ENCODE results near the gene PTPRK.

PTPRK gene

GRCh38 chr6:128307671-128308070 is 212.7 kb downstream of the PTPRK start:
- TF ChIP-seq CTCF (IDR thresholded peaks at IDR 0.05; ENCODE audit: insufficient read depth, missing control alignments) = no peak
- DNase-seq (ENCODE audit: insufficient read length, low spot score) (no peak), FAIRE-seq (no peak)

GRCh38 chr6:128305976-128306375 is 214.4 kb downstream of the PTPRK start:
- no peak for FAIRE-seq
- no peak for DNase-seq (ENCODE audit: insufficient read length, low spot score)
- TF ChIP-seq CTCF (IDR thresholded peaks at IDR 0.05; ENCODE audit: insufficient read depth, missing control alignments) = no peak

GRCh38 chr6:128305228-128305627 is 215.2 kb downstream of the PTPRK start:
- FAIRE-seq = no peak
- DNase-seq (ENCODE audit: insufficient read length, low spot score) = no peak
- no peak for TF ChIP-seq CTCF (IDR thresholded peaks at IDR 0.05; ENCODE audit: insufficient read depth, missing control alignments)

GRCh38 chr6:128303870-128304269 is 216.5 kb downstream of the PTPRK start:
- TF ChIP-seq CTCF (IDR thresholded peaks at IDR 0.05; ENCODE audit: insufficient read depth, missing control alignments) = no peak
- FAIRE-seq = no peak

GRCh38 chr6:128302942-128303341 is 217.5 kb downstream of the PTPRK start:
- no peak for DNase-seq (ENCODE audit: insufficient read length, low spot score)
- no peak for TF ChIP-seq CTCF (IDR thresholded peaks at IDR 0.05; ENCODE audit: insufficient read depth, missing control alignments)
- FAIRE-seq = no peak

More at GRCh38 chr6:128303870-128304269, 216.5 kb downstream of the PTPRK start:
- no peak for DNase-seq (ENCODE audit: insufficient read length, low spot score)

- TF ChIP-seq CTCF (IDR thresholded peaks at IDR 0.05; ENCODE audit: insufficient read depth, missing control alignments) = no peak
- DNase-seq (ENCODE audit: insufficient read length, low spot score) = no peak
- FAIRE-seq = no peak
Measured at GRCh38 chr6:128295670-128296069, 224.7 kb downstream of the PTPRK start.

GRCh38 chr6:128290221-128290620 is 230.2 kb downstream of the PTPRK start:
- DNase-seq (ENCODE audit: insufficient read length, low spot score) (no peak), FAIRE-seq (no peak)
- no peak for TF ChIP-seq CTCF (IDR thresholded peaks at IDR 0.05; ENCODE audit: insufficient read depth, missing control alignments)
